Right atrium auricular region (tissue), 2 donors: Measurements from ENCODE around the gene CYP2A7. TPM values are rescaled to one million over a fixed set of nuclear protein-coding genes. Genes with fewer than 3 reads are reported as not detected.
"Not testable (repeated sequence)": the region's sequence is repeated elsewhere in the genome, so short reads cannot be mapped to it uniquely, and the experiment has no call there.

Experiments used
- DNase-seq: peaks from one replicate; pipeline ENCODE4 v3.0.0-alpha.2; 2019; ENCODE audit warnings: low spot score
- H3K27ac ChIP-seq, 2 donors: fragments of 200-600 bp; sonication (generic); 1 replicate in 1 of 2; 2 replicates in 1 of 2; pipeline ENCODE4 v1.5.1; 2016 to 2019
- H3K27me3 ChIP-seq, 2 donors: fragments of 200-600 bp; sonication (generic); one replicate each; pipeline versions ENCODE4 v1.5.1 to v1.6.0; 2017 to 2019
- H3K36me3 ChIP-seq: fragments of 200-600 bp; sonication (generic); one replicate; pipeline ENCODE4 v1.5.1; 2016
- H3K4me1 ChIP-seq, 2 donors: fragments of 200-600 bp; sonication (generic); one replicate each; pipeline versions ENCODE4 v1.5.1 to v1.6.0; 2017 to 2019
- H3K4me3 ChIP-seq, 2 donors: fragments of 200-600 bp; sonication (generic); 1 replicate in 1 of 2; 2 replicates in 1 of 2; pipeline ENCODE4 v1.5.1; 2017 to 2019; ENCODE audit warnings: mild to moderate bottlenecking in 1 of 2, moderate library complexity in 1 of 2
- H3K9me3 ChIP-seq, 2 donors: fragments of 200-600 bp; sonication (generic); one replicate each; pipeline ENCODE4 v1.5.1; 2019
- CTCF ChIP-seq, 2 donors: fragments of 200-600 bp; sonication (generic); IDR thresholded peaks; one replicate each; pipeline ENCODE4 v1.5.1; 2019; ENCODE audit warnings: antibody characterized with exemption in 2 of 2
- total RNA-seq, 2 donors: library from RNA; depleted of rRNA; stranded (reverse); fragments of >200 nt; gene quantifications; one replicate each; pipeline ENCODE4 v1.1.0, GENCODE V29; 2016

CYP2A7 gene
- total RNA-seq: not detected

GRCh38 chr19:40882062-40882461 lies at the start of gene CYP2A7:
TSS of gene CYP2A7 (minus strand) at chr19:40882231. CDS start at chr19:40882210, 21 bp downstream.
- not testable (repeated sequence) for DNase-seq, H3K4me3 ChIP-seq, H3K9me3 ChIP-seq, H3K36me3 ChIP-seq, H3K27me3 ChIP-seq, H3K4me1 ChIP-seq, H3K27ac ChIP-seq

GRCh38 chr19:40930799-40931198 lies 48.8 kb upstream of the CYP2A7 start:
- H3K27ac ChIP-seq, H3K36me3 ChIP-seq, H3K4me3 ChIP-seq, H3K4me1 ChIP-seq, H3K27me3 ChIP-seq, H3K9me3 ChIP-seq, DNase-seq: not testable (repeated sequence)

- H3K4me3 ChIP-seq, H3K36me3 ChIP-seq, H3K9me3 ChIP-seq, H3K4me1 ChIP-seq, H3K27ac ChIP-seq, H3K27me3 ChIP-seq, DNase-seq: not testable (repeated sequence)
These were observed 47.9 kb upstream of the CYP2A7 start for GRCh38 chr19:40929942-40930341.

GRCh38 chr19:40928850-40929249 lies 46.8 kb upstream of the CYP2A7 start:
- no peaks in the 10 kb centered on the region for H3K9me3 ChIP-seq
- H3K4me3 ChIP-seq: no peak overlapping the region
- H3K4me1 ChIP-seq: no peaks in the 10 kb centered on the region
- no peaks in the 10 kb centered on the region for H3K27me3 ChIP-seq
- no peak for DNase-seq
- no peak overlapping the region for H3K27ac ChIP-seq
- H3K36me3 ChIP-seq: no peaks in the 10 kb centered on the region
- no peak for TF ChIP-seq CTCF (IDR thresholded peaks at IDR 0.05)

- Histone ChIP-seq H3K4me3 (no peak overlapping the region), H3K36me3 (no peaks in the 10 kb centered on the region), H3K27ac (no peak overlapping the region), H3K4me1 (no peaks in the 10 kb centered on the region), H3K9me3 (no peaks in the 10 kb centered on the region), H3K27me3 (no peaks in the 10 kb centered on the region)
- TF ChIP-seq CTCF (IDR thresholded peaks at IDR 0.05): no peak
- DNase-seq: peak; percentile 16
These were observed 45.5 kb upstream of the CYP2A7 start for GRCh38 chr19:40927567-40927966.

- H3K27me3 ChIP-seq, DNase-seq, H3K36me3 ChIP-seq, H3K27ac ChIP-seq, H3K4me1 ChIP-seq, H3K9me3 ChIP-seq, H3K4me3 ChIP-seq: not testable (repeated sequence)
These were observed 44.2 kb upstream of the CYP2A7 start for GRCh38 chr19:40926276-40926675.

GRCh38 chr19:40923934-40924391 lies 41.9 kb upstream of the CYP2A7 start:
- no peaks in the 10 kb centered on the region for H3K27me3 ChIP-seq
- no peak for TF ChIP-seq CTCF (IDR thresholded peaks at IDR 0.05)
- no peak for DNase-seq

GRCh38 chr19:40922237-40923160 lies 40.5 kb upstream of the CYP2A7 start:
- not testable (repeated sequence) for DNase-seq, H3K36me3 ChIP-seq, H3K4me1 ChIP-seq, H3K27ac ChIP-seq, H3K27me3 ChIP-seq, H3K4me3 ChIP-seq
- H3K9me3 ChIP-seq: peaks cover 0 to 20% of the 10 kb centered on the region in 2 donors

More at GRCh38 chr19:40923934-40924391, 41.9 kb upstream of the CYP2A7 start:
- Histone ChIP-seq H3K4me3 (no peak overlapping the region), H3K9me3 (peaks cover 0 to 19% of the 10 kb centered on the region in 2 donors), H3K4me1 (no peaks in the 10 kb centered on the region), H3K27ac (no peak overlapping the region), H3K36me3 (no peaks in the 10 kb centered on the region)
